ENCODE measurements around the gene AKIP1.

DNA sequence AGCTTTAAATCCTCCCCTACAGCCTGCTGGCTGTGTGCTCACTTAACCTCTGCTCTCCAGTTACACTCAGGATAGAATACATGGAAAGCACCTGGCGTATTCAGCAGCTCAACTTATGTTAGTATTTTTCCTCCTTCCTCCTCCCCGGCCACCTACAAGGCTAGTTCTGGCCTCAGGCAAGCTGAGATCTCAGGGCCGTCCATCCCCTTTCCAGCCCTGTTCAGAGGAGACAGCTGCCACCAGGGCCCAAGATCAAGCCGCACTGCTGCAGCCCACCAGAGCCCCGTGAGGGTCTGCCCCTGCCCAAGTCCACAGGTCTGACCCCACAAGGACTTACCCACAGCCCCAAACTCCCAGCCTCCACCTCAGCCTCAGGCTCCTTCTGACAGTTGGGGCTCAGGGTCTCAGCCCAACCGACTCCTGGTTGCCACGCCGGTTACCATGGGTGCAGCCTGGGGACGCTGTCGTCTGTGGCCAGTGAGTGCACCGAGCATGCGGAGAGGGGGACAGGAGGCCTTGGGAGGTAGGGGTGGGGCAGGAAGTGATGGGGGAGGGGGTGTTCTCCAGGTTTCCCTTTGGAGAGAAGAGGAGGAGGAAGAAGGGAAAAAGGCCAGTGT is 21.7 kb downstream of the AKIP1 start, which contains the start of gene C11orf16:
- TF ChIP-seq, protein P1, sequence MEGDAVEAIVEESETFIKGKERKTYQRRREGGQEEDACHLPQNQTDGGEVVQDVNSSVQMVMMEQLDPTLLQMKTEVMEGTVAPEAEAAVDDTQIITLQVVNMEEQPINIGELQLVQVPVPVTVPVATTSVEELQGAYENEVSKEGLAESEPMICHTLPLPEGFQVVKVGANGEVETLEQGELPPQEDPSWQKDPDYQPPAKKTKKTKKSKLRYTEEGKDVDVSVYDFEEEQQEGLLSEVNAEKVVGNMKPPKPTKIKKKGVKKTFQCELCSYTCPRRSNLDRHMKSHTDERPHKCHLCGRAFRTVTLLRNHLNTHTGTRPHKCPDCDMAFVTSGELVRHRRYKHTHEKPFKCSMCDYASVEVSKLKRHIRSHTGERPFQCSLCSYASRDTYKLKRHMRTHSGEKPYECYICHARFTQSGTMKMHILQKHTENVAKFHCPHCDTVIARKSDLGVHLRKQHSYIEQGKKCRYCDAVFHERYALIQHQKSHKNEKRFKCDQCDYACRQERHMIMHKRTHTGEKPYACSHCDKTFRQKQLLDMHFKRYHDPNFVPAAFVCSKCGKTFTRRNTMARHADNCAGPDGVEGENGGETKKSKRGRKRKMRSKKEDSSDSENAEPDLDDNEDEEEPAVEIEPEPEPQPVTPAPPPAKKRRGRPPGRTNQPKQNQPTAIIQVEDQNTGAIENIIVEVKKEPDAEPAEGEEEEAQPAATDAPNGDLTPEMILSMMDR (IDR thresholded peaks at IDR 0.05; ENCODE audit: poor library complexity, severe bottlenecking): no peak
- TF ChIP-seq, protein P2, sequence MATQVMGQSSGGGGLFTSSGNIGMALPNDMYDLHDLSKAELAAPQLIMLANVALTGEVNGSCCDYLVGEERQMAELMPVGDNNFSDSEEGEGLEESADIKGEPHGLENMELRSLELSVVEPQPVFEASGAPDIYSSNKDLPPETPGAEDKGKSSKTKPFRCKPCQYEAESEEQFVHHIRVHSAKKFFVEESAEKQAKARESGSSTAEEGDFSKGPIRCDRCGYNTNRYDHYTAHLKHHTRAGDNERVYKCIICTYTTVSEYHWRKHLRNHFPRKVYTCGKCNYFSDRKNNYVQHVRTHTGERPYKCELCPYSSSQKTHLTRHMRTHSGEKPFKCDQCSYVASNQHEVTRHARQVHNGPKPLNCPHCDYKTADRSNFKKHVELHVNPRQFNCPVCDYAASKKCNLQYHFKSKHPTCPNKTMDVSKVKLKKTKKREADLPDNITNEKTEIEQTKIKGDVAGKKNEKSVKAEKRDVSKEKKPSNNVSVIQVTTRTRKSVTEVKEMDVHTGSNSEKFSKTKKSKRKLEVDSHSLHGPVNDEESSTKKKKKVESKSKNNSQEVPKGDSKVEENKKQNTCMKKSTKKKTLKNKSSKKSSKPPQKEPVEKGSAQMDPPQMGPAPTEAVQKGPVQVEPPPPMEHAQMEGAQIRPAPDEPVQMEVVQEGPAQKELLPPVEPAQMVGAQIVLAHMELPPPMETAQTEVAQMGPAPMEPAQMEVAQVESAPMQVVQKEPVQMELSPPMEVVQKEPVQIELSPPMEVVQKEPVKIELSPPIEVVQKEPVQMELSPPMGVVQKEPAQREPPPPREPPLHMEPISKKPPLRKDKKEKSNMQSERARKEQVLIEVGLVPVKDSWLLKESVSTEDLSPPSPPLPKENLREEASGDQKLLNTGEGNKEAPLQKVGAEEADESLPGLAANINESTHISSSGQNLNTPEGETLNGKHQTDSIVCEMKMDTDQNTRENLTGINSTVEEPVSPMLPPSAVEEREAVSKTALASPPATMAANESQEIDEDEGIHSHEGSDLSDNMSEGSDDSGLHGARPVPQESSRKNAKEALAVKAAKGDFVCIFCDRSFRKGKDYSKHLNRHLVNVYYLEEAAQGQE (IDR thresholded peaks at IDR 0.05; ENCODE audit: borderline replicate concordance): no peak
- no peak for TF ChIP-seq RAD21 (conservative IDR thresholded peaks at IDR 0.05)
- no peak for TF ChIP-seq EZH2 (IDR thresholded peaks at IDR 0.05; ENCODE audit: borderline replicate concordance, insufficient read depth, low read length, poor library complexity, severe bottlenecking)
- no peak for TF ChIP-seq TAF1 (IDR thresholded peaks at IDR 0.05; ENCODE audit: low read depth)
- TF ChIP-seq POLR2AphosphoS5 (IDR thresholded peaks at IDR 0.05): no peak
- no peak for TF ChIP-seq MXI1 (conservative IDR thresholded peaks at IDR 0.05; ENCODE audit: poor library complexity, severe bottlenecking)
- no peak for TF ChIP-seq SMC3 (conservative IDR thresholded peaks at IDR 0.05; ENCODE audit: poor library complexity)
- TF ChIP-seq EP300 (conservative IDR thresholded peaks at IDR 0.05; ENCODE audit: poor library complexity, severe bottlenecking): no peak

Measured in neural cell (in vitro differentiated cells).